ENCODE data around the gene PTTG1IP.

Gene PTTG1IP

DNA sequence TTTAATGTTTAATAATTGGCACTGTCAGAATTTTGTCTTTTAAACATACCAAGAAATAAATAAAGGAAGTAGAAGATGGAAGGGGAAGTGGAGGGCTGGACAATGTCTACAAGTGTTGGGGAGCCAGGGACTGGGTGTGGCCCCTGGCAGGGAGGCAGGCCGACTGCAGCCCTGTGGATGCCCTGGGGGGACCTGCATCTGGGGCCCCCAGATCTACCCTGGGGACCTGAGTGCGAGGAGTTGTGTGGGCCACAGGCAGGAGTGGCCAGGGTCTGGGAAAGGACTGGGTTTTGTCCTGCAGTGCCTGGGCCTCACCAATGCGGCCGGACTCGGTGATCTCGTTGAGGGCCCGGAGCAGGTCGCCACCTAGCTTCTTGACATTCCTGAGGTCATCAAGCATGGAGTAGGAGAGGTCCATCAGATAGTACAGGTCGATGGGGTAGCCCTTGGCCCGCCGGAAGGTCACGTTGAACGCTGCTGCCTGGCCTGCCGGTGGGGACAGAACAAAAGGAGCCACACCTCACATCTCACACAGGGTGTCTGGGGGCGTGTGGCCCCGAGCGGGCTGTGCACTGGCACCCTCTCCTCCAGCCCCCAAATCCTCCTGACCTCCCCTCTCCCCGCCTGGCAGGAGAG, 29.7 kb upstream of the PTTG1IP start:
- no peak overlapping the region for H3K9ac ChIP-seq
- no peak overlapping the region for H3K4me2 ChIP-seq
- no peaks in the 10 kb centered on the region for H3K4me1 ChIP-seq (ENCODE audit: low read depth, poor library complexity, severe bottlenecking)
- H3K79me2 ChIP-seq (ENCODE audit: insufficient read depth, low read depth), result no peaks in the 10 kb centered on the region
- H3K4me3 ChIP-seq (IDR thresholded peaks at IDR 0.05; ENCODE audit: insufficient read depth, low read depth, low read length), result no peak overlapping the region
- H3K27me3 ChIP-seq (ENCODE audit: insufficient read depth, low read depth), result peaks cover 92% of the 10 kb centered on the region
- no peaks in the 10 kb centered on the region for H3K36me3 ChIP-seq (ENCODE audit: insufficient read depth)
- H2AFZ ChIP-seq (ENCODE audit: low read depth), result no peak overlapping the region
- no peaks in the 10 kb centered on the region for H4K20me1 ChIP-seq (ENCODE audit: insufficient read depth)
- TF ChIP-seq, protein P1, sequence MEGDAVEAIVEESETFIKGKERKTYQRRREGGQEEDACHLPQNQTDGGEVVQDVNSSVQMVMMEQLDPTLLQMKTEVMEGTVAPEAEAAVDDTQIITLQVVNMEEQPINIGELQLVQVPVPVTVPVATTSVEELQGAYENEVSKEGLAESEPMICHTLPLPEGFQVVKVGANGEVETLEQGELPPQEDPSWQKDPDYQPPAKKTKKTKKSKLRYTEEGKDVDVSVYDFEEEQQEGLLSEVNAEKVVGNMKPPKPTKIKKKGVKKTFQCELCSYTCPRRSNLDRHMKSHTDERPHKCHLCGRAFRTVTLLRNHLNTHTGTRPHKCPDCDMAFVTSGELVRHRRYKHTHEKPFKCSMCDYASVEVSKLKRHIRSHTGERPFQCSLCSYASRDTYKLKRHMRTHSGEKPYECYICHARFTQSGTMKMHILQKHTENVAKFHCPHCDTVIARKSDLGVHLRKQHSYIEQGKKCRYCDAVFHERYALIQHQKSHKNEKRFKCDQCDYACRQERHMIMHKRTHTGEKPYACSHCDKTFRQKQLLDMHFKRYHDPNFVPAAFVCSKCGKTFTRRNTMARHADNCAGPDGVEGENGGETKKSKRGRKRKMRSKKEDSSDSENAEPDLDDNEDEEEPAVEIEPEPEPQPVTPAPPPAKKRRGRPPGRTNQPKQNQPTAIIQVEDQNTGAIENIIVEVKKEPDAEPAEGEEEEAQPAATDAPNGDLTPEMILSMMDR (conservative IDR thresholded peaks at IDR 0.05; ENCODE audit: low read depth, low read length), result no peak
- H3K27ac ChIP-seq, result no peak overlapping the region

GRCh38 chr21:44902268-44903049, 29.0 kb upstream of the PTTG1IP start:
- H4K20me1 ChIP-seq (ENCODE audit: insufficient read depth), result no peaks in the 10 kb centered on the region
- no peaks in the 10 kb centered on the region for H3K79me2 ChIP-seq (ENCODE audit: insufficient read depth, low read depth)
- H2AFZ ChIP-seq (ENCODE audit: low read depth), result no peak overlapping the region
- no peaks in the 10 kb centered on the region for H3K36me3 ChIP-seq (ENCODE audit: insufficient read depth)
- no peak overlapping the region for H3K9ac ChIP-seq
- no peak overlapping the region for H3K4me2 ChIP-seq
- H3K27ac ChIP-seq, result no peak overlapping the region
- peaks cover 92% of the 10 kb centered on the region for H3K27me3 ChIP-seq (ENCODE audit: insufficient read depth, low read depth)
- H3K4me3 ChIP-seq (IDR thresholded peaks at IDR 0.05; ENCODE audit: insufficient read depth, low read depth, low read length), result no peak overlapping the region
- H3K4me1 ChIP-seq (ENCODE audit: low read depth, poor library complexity, severe bottlenecking), result no peaks in the 10 kb centered on the region
- TF ChIP-seq, protein P1 (conservative IDR thresholded peaks at IDR 0.05; ENCODE audit: low read depth, low read length), result no peak

GRCh38 chr21:44901391-44902074, 28.0 kb upstream of the PTTG1IP start:
- H3K79me2 ChIP-seq (ENCODE audit: insufficient read depth, low read depth), result no peaks in the 10 kb centered on the region
- no peaks in the 10 kb centered on the region for H4K20me1 ChIP-seq (ENCODE audit: insufficient read depth)
- no peak overlapping the region for H2AFZ ChIP-seq (ENCODE audit: low read depth)
- TF ChIP-seq, protein P1 (conservative IDR thresholded peaks at IDR 0.05; ENCODE audit: low read depth, low read length), result no peak
- H3K4me2 ChIP-seq, result no peak overlapping the region
- H3K4me3 ChIP-seq (IDR thresholded peaks at IDR 0.05; ENCODE audit: insufficient read depth, low read depth, low read length), result no peak overlapping the region
- no peak overlapping the region for H3K9ac ChIP-seq
- no peaks in the 10 kb centered on the region for H3K36me3 ChIP-seq (ENCODE audit: insufficient read depth)
- H3K27ac ChIP-seq, result no peak overlapping the region
- peaks cover 92% of the 10 kb centered on the region for H3K27me3 ChIP-seq (ENCODE audit: insufficient read depth, low read depth)
- H3K4me1 ChIP-seq (ENCODE audit: low read depth, poor library complexity, severe bottlenecking), result no peaks in the 10 kb centered on the region

DNA sequence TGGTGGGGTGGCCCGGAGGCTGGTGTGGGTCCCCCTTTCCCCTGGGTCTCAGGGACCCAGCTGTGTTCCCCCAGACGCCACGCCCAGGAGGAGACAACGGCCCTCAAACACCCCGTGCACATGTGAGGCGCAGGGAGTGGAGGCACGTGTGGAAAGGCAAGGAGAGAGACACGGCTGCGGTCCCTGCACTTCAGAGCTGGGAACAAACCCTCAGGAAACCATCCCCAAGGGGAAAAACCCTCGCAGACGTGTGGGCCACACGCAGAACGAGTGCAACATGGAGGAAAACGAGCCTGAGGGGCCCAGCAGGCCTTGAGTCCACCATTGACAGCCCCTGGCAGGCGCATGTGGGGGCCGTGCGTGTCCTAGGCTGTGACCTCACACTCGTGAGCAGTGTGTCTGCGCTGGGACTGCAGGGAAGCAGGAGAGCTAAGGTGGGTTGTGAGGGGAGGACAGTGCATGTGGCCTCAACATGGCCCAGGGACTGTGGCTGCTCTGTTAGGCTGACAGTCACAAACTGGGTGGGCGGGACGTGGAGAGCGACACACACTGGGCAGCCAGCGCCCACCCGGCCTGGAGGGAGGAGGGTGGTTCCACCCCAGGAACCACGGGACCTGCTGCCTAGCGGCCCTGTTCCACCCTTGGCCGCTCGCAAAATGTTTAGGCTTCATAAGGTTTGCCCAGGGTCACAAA, 27.2 kb upstream of the PTTG1IP start:
- no peaks in the 10 kb centered on the region for H4K20me1 ChIP-seq (ENCODE audit: insufficient read depth)
- H3K4me1 ChIP-seq (ENCODE audit: low read depth, poor library complexity, severe bottlenecking), result no peaks in the 10 kb centered on the region
- no peaks in the 10 kb centered on the region for H3K36me3 ChIP-seq (ENCODE audit: insufficient read depth)
- no peak overlapping the region for H3K4me3 ChIP-seq (IDR thresholded peaks at IDR 0.05; ENCODE audit: insufficient read depth, low read depth, low read length)
- H3K27me3 ChIP-seq (ENCODE audit: insufficient read depth, low read depth), result peaks cover 93% of the 10 kb centered on the region
- no peak overlapping the region for H3K9ac ChIP-seq
- TF ChIP-seq, protein P1 (conservative IDR thresholded peaks at IDR 0.05; ENCODE audit: low read depth, low read length), result no peak
- no peak overlapping the region for H3K27ac ChIP-seq
- no peak overlapping the region for H3K4me2 ChIP-seq
- no peaks in the 10 kb centered on the region for H3K79me2 ChIP-seq (ENCODE audit: insufficient read depth, low read depth)
- no peak overlapping the region for H2AFZ ChIP-seq (ENCODE audit: low read depth)
